Neural crest cell (in vitro differentiated cells): ENCODE measurements around the gene XAGE2. TPM values are rescaled to one million over a fixed set of nuclear protein-coding genes. Genes with fewer than 3 reads are reported as not detected.

ENCODE experiments used
- DNase-seq: peaks from one replicate; pipeline ENCODE4 v3.0.0; 2021; ENCODE audit warnings: low read depth, mixed read lengths, low spot score
- H3K27ac Mint-ChIP-seq: one replicate; pipeline ENCODE4 v1.8.0; 2021; ENCODE audit warnings: mild to moderate bottlenecking, mixed read lengths; ENCODE audit not compliant: unreplicated experiment
- H3K27me3 Mint-ChIP-seq: 2 replicates; pipeline ENCODE4 v1.8.0; 2021; ENCODE audit warnings: low read depth, mild to moderate bottlenecking, mixed read lengths
- H3K36me3 Mint-ChIP-seq: 2 replicates; pipeline ENCODE4 v1.8.0; 2021; ENCODE audit warnings: low read depth, mild to moderate bottlenecking, mixed read lengths
- H3K4me1 Mint-ChIP-seq: 2 replicates; pipeline ENCODE4 v1.8.0; 2021; ENCODE audit warnings: mixed read lengths
- H3K4me3 Mint-ChIP-seq: one replicate; pipeline ENCODE4 v1.8.0; 2021; ENCODE audit warnings: mild to moderate bottlenecking, mixed read lengths
- H3K9me3 Mint-ChIP-seq: 2 replicates; pipeline ENCODE4 v1.8.0; 2021; ENCODE audit warnings: mixed read lengths
- CTCF ChIP-seq: fragments of 200-600 bp; sonication (generic); conservative IDR thresholded peaks from 2 replicates; pipeline ENCODE4 v1.5.0; 2021; ENCODE audit warnings: antibody characterized with exemption, mild to moderate bottlenecking
- total RNA-seq: library from RNA; stranded (reverse); gene quantifications from 2 replicates; pipeline ENCODE4 v1.2.1, GENCODE V29; 2021

Gene XAGE2
- total RNA-seq, 1 donor from 2014 or later: not detected

- no peak for TF ChIP-seq CTCF
- no peak overlapping the region for H3K27ac Mint-ChIP-seq
- no peaks in the 10 kb centered on the region for H3K4me1 Mint-ChIP-seq
- H3K4me3 Mint-ChIP-seq: no peak overlapping the region
- H3K27me3 Mint-ChIP-seq: peaks cover 2% of the 10 kb centered on the region
- H3K9me3 Mint-ChIP-seq: peaks cover 2% of the 10 kb centered on the region
- no peak for DNase-seq
- no peaks in the 10 kb centered on the region for H3K36me3 Mint-ChIP-seq
Measured at GRCh38 chrX:52410439-52411394, 41.9 kb downstream of the XAGE2 start.

- peaks cover 2% of the 10 kb centered on the region for H3K9me3 Mint-ChIP-seq
- no peak overlapping the region for H3K4me3 Mint-ChIP-seq
- H3K27ac Mint-ChIP-seq: no peak overlapping the region
- no peaks in the 10 kb centered on the region for H3K27me3 Mint-ChIP-seq
- TF ChIP-seq CTCF: no peak
- H3K4me1 Mint-ChIP-seq: no peaks in the 10 kb centered on the region
- H3K36me3 Mint-ChIP-seq: no peaks in the 10 kb centered on the region
- DNase-seq: no peak
Measured at GRCh38 chrX:52415304-52415703, 46.5 kb downstream of the XAGE2 start.

- TF ChIP-seq CTCF: no peak
- DNase-seq: no peak
- Mint-ChIP-seq H3K36me3 (no peaks in the 10 kb centered on the region), H3K27ac (no peak overlapping the region), H3K4me1 (no peaks in the 10 kb centered on the region), H3K27me3 (no peaks in the 10 kb centered on the region), H3K4me3 (no peak overlapping the region), H3K9me3 (peaks cover 2% of the 10 kb centered on the region)
Measured at GRCh38 chrX:52416816-52417215, 48.0 kb downstream of the XAGE2 start.

- H3K27me3 Mint-ChIP-seq: no peaks in the 10 kb centered on the region
- TF ChIP-seq CTCF: no peak
- H3K4me1 Mint-ChIP-seq: no peaks in the 10 kb centered on the region
- H3K36me3 Mint-ChIP-seq: no peaks in the 10 kb centered on the region
- DNase-seq: no peak
- H3K27ac Mint-ChIP-seq: no peak overlapping the region
- H3K9me3 Mint-ChIP-seq: no peaks in the 10 kb centered on the region
- no peak overlapping the region for H3K4me3 Mint-ChIP-seq
Measured at GRCh38 chrX:52420824-52421443, 52.1 kb downstream of the XAGE2 start.

- TF ChIP-seq CTCF: no peak
- Mint-ChIP-seq H3K36me3 (no peaks in the 10 kb centered on the region), H3K27ac (no peak overlapping the region), H3K4me1 (no peaks in the 10 kb centered on the region), H3K9me3 (no peaks in the 10 kb centered on the region), H3K27me3 (no peaks in the 10 kb centered on the region), H3K4me3 (no peak overlapping the region)
- DNase-seq: no peak
Measured at GRCh38 chrX:52422884-52423283, 54.1 kb downstream of the XAGE2 start.
